Germinal center (tissue), 1 donor: ENCODE data around the gene TACO1.

Experiments used
- DNase-seq: peaks from one replicate; pipeline ENCODE4 v3.0.0; 2012; ENCODE audit warnings: mixed read lengths, low spot score

The TACO1 gene

DNA sequence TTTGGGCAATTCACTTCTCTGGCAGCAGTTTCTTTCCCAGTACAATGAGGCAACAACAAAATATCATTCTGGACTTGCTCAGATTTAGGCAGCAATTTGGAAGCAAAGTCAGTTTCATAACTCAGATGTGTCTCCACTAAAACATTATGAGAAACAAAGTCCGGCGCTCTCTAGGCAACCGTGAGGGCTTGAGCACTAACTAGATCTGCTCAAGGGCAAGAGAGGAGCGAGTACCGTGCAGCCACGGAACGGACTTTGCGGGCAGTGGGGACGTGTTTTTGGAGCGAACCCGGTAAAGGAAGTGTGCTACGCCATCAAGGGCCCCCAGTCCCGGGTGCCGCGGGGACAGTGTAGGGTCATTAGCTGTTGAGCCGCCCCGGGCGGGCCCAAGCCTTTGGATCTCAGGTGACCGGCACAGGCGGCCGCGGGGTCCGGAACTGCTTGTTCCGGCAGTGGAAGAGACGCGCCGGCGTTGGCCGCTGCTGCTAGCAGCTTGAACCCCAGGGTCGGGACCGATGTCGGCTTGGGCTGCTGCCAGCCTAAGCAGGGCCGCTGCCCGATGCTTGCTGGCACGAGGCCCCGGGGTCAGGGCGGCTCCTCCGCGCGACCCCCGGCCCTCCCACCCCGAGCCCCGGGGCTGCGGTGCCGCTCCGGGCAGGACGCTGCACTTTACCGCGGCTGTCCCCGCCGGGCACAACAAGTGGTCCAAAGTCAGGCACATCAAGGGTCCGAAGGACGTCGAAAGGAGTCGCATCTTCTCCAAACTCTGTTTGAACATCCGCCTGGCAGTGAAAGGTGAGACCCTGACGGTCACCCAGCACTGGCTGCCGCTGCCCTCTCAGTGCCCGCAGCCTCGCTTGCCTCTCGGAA lies at the start of gene TACO1:
Gene TACO1 (plus strand): TSS at position 327 of the 870 bp plus-strand sequence. CDS start 189 bp downstream, at position 516.
- DNase-seq = peak; percentile 77

DNA sequence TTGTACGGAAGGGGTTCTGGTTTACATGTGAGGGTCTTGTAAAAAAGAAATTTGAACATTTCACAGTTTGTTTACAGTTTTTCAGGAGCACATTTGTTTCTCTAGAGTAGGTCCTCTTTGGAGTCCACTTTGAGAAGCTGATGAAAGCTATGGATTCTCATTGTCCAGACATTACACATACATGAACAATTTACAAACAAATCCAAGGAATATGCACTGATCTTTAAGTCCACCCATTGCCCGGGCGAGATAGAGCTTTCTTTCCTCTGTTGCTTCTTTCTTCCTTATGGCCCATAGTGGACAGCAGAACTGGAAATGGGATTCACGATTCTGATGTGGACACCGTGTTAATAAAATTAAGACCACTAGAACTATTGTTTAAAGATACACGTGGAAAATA lies 48.5 kb upstream of the TACO1 start:
- no peak for DNase-seq

DNA sequence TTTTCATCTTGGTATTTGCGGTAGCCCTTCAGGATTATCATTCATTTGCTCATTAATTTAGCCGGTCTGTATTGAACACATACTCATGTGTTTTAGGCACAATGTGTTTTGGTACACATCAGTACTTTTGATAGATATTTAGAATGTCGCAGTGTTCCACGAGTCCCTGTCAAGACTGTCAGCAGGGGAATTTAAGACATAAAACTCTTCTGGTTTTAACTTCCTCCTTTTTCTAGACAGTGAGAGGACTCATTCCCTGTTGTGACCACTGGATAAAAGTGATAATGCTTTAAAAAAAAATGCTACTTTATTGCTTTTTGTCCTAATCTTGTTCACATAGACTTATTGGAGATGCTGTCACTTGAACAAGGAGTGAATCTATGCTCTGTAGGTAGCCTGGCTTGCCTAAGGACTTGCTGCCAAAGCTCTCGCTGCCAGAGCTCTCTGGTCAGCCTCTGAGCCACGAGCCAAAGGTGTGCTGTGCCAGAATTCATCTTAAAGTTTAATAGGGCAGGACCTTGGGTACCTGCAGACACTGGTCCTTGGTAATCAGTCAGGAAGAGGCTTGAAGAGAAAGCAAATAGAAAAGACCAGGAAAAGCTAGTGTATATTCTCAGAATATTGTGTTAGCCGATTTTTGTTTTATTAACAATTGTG lies 45.1 kb upstream of the TACO1 start:
- DNase-seq = no peak

DNA sequence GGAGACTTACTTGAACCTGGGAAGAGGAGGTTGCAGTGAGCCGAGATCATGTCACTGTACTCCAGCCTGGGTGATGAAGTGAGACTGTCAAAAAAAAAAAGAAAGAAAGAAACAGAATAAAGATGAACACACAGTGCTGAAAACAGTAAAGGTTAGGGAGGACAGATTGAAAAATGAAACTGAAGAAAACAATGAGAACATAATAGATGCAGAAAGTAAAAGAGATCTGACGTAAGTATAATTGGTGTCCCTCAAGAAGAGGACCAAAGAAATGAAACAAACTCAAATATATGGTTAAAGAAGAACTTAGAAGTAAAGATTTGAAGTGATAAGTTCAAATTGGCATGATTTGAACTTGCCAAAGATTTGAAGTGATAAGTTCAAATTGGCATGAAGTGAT lies 43.3 kb upstream of the TACO1 start:
- no peak for DNase-seq

DNA sequence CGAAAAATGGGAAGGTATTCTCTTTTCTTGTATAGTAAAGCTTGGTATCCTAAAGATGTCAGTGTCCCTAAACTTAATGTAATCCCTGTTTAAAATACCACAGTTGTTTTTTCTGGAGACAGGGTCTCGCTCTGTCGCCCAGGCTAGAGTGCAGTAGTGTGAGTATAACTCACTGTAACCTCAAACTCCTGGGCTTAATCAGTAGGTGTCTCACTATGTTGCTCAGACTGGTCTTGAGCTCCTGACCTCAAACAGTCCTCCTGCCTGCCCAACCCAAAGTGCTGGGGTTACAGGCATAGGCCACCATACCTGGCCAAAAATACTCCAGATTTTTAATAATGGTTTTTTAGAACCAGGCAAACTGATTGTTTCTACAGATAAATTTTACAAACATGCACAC lies 42.3 kb upstream of the TACO1 start:
- DNase-seq = no peak

DNA sequence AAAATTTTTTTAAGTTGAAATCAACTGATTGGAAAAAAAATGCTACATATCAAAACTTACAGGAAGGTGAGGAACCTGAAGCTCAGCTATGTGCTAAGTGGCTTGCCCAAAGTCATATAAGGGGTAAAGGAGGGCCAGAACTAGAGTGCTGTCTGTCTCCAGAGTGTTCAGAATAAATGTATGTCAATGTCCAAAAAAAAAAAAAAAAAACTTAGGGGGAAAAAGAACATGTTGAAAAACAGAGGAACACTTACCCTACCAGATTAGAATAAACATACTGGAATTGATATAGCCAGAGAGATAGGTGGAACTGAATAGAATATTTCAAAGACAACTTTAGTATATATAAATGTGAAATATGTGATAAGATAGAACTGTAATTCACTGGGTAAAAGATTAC lies 38.9 kb upstream of the TACO1 start:
- no peak for DNase-seq

DNA sequence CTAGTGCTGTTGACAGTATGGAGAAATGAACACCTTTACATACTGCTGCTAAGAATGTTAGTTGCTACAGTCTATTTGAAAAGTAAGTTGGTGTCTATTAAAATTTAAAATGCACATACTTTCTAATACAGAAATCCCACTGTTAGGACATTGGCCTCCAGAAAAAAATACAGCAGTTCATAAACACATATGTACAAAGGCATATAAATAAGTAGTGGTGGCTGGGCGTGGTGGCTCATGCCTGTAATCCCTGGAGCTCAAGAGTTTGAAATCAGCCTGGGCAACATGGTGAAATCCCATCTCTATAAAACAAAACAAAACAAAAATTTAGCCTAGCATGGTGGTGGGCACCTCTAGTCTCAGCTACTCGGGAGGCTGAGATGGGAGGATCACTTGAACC lies 37.4 kb upstream of the TACO1 start:
- no peak for DNase-seq

DNA sequence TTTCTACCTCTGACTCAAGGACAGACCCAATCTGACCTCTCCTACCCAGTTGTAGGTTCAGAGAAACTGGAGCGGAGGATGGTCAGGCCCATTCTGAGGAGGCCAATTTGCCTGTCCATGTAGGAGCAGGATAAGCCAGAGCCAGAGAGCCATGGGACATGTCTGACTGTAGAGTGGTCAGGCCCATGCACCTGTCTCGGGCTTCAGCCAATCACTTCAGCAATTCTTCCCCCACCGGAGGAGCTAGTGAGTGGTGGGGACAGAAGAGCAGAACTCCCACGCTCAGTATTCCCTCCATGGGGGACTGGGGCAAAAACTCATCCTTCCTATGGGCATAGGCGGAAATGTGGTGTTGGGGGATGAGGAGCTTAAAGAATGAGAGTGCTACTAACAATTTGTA lies 36.1 kb upstream of the TACO1 start:
- no peak for DNase-seq

DNA sequence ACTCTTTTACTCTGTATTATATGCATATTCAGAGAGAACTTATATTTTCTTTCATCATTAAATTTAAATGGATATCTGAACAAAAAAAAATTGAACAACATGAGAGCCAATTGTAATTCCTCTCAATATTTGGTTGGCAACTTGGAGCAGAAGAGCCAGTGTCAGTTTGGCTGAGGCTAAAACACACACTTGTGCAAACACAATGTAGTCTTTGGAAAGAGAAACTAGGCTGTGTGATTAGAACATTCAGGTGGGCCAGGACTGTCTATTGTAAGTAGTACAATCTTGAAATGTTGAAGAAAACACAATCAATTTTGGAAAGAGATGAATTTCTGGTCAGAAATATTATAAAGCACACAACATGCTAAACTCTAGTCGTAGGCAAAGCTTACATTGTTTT lies 33.5 kb upstream of the TACO1 start:
- no peak for DNase-seq

DNA sequence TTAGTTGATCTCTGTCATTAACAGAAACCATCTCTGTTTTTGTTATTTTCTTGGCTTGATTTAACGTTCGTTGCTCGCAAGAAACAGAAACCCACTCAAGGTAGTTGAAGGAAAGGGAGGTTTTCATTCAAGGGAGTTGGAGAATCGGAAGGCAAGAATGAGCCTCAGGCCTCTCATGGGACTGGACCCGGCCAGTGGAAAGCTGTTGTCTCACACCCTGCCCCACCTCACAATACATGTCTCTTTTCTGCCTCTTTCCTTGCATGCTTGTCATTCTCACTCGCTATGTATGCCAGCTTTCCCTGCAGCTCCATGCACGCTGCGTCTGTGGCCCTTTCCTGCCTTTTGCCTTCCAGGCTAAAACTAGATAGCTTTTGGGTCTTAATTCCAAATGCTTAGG lies 32.1 kb upstream of the TACO1 start:
- DNase-seq = no peak

DNA sequence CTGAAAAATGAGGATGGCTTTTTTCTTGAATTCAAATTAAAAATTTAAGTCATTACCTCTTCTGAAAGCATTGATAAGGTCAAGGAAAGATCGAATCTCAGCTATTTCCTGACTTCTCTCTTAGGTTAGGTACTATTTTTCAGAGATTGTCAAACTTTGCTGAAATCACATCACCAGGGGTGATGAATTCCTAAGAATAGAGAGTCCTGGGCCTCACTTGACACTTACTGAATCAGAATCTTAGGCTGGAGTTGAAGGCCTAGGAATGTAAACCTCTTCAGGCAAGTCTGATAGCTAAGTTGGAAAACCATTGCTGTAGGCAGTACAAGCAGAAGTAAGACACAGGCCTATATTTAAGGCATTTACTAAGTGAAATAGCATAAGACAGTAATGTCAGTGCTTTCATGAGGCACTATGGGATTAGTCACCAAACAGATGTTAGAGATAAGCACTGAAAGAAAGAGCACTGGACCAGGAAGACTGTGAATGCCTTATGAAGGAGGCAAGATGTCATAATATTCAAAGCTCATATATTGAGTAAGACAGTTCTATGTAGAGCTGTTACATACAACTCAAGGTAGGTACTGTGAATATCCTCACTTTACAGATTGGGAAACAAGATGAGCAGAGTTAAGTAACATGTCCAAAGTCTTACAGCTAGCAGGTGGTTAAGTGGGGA lies 28.9 kb upstream of the TACO1 start:
- DNase-seq = no peak

DNA sequence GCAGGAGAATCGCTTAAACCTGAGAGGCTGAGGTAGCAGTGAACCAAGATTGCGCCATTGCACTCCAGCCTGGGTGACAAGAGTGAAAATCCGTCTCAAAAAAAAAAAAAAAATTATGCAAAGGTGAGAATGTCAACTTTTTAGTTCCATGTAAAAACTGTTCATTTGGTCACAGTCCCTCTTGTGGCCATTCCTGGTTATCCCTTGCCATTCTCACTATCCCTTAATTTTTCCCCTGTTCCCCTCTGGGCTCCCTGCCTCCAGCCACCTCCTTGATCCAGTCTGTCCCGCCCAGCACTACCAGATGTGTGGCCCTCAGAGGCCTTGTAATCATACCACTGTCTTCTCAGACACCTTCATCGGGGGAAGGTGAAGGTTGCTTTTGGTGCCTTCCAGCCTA lies 27.1 kb upstream of the TACO1 start:
- no peak for DNase-seq

DNA sequence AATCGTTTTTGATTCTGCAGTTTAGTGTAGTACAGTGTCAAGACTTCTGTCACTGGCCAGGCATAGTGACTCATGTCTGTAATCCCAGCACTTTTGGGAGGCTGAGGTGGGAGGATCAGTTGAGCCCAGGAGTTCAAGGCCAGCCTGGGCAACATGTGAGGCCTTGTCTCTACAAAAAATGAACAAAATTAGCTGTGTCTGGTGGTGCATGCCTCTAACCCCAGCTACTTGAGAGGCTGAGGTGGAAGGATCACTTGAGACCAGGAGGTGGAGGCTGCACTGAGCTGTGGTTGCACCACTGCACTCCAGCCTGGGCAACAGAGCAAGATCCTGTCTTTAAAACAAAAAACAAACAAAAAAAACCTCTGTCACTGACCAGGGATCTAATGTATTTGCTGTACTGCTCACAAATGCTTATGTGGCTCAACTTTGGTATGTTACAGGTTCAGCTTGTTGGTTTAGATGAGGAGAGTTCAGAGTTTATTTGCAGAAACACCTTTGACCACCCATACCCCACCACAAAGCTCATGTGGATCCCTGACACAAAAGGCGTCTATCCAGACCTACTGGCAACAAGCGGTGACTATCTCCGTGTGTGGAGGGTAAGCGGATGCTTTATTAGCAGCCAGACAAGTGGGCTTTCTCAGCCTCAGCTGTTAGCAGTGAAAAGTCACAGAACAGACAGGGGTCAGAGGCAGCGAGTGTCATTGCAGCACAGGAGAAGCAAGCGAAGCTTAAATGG lies 22.5 kb upstream of the TACO1 start:
- DNase-seq = no peak

DNA sequence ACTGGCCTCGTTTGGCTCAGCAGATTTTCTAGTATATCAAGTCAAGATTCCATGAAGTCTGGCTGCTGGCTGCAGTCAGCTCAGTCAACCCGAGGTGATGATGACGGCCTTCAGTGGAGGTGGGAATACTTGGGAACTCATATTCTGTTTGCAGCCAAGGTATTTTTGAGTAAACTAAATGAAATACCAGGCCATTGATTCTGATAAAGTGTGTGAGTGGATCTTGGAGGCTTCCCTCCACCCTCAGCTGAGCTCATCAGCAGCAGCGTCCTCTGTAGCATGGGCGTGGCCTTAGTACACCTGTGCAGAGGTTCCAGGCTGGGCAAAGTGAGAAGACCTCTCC lies 22.0 kb upstream of the TACO1 start:
- no peak for DNase-seq

DNA sequence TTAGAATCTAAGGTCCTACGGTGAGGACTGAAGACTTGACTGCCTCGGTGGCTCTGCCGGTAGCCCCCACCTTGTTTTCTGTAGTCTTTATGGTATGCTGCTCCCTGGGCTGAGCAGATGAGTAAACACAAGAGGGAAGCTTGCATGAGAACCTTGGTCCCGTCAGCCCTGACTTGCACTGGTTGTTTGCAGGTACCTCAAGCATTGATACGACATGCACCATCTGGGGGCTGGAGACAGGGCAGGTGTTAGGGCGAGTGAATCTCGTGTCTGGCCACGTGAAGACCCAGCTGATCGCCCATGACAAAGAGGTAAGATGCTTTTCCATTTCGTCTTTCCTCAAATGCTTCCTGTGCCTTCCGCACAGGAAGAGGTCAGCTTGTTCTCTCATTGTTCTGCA lies 21.1 kb upstream of the TACO1 start:
- no peak for DNase-seq

DNA sequence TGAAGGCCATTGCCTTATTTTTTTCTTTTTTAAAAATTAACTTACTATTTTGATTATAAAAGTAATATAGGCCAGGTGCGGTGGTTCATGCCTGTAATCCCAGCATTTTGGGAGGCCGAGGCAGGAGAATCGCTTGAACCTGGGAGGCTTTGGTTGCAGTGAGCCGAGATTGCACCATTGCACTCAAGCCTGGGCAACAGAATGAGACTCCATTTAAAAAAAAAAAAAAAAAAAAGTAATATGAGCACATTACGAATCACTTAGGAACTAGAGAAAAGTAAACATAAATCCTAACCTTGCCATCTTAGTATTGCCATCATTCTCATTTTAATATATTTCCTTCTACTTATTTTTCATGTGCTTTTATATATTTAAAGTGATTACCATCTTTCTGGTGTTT lies 12.9 kb upstream of the TACO1 start:
- no peak for DNase-seq

DNA sequence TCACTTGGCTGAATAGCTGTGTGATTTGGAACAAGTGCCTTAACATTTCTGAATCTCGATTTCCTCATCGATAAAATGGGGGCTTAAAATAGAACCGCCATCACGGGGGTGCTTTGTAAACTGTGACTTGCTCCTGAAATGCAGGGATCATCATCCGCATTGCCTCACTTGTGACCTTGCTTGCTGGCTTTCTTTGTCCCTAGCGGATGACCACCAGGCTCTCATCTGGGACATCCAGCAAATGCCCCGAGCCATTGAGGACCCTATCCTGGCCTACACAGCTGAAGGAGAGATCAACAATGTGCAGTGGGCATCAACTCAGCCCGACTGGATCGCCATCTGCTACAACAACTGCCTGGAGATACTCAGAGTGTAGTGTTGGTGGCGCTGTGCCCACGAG lies 11.9 kb upstream of the TACO1 start:
- DNase-seq = no peak

DNA sequence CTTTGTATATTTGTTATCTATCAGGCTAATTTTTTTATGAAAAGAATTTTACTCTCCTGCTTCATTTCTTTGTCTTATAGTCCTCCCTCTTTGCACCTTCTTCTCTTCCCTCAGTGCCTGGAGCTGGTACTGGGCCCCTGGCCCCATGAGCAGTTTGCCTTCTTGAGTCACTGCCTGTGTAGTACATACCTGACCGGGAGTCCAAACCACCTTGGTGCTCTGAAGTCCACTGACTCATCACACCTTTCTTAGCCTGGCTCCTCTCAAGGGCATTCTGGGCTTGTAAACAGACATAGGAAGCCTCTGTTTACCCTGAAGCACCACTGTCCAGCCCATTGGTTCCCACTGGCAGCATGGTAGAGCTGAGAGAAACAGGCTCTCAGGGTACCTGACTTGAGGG lies 11.0 kb upstream of the TACO1 start:
- no peak for DNase-seq

DNA sequence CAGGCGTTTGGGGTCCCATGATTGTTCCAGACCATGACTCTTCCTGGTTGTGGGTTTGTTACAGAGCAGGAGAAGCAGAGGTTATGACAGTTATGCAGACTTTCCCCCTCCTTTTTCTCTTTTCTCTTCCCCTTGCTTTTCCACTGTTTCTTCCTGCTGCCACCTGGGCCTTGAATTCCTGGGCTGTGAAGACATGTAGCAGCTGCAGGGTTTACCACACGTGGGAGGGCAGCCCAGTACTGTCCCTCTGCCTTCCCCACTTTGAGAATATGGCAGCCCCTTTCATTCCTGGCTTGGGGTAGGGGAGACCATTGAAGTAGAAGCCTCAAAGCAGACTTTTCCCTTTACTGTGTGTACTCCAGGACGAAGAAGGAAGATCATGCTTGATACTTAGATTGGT lies 7.9 kb upstream of the TACO1 start:
- DNase-seq = no peak

DNA sequence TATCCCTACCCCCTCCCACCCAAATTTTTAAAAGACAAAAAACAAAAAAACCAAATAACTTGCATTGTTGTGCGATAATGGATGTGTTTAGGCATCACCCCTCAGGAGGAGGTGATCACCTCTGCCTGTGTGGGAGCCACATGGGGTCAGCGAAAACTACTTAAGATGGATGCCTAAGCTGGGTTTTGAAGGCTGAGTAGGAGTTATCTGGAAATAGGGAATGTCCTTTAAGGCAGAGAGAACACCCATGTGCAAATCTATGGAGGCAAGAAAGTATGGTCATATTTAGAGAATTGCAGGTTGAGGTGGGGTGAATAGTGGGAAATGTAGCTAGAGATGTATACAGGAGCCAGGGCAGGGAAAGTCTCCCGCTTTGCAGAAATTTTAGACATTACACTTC lies 5.6 kb upstream of the TACO1 start:
- no peak for DNase-seq

DNA sequence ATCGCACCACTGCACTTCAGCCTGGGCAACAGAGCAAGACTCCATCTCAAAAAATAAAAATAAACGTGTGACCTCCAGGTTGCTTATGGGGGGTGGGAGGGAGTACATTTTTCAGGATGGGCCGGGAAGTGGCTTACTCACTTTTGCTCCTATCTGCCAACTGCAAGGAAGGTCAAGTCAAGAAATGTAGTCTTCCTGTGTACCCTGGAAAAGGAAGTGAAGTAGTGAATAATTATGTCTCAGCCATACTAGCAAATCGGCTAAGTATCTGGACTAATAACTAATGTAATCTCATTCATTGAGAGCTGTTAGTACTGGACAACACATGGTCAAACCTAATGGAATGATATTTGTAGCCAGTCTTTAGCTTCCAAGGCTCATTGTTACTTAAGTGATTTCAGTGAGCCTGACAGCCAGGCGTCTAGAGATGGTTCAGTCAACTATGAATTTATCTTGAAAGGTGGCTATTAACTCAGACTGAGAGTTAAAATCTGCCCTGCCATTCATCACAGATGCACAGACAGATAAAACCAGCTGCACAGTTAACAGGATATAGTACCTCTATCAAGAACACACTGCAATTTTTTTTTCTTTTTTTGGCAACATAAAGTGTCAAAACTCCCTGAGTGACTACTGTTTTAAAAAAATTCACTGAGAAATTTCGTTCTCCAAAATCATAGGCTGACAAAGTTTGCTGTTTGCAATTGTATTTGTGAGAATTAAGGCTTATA lies 3.7 kb upstream of the TACO1 start:
- DNase-seq = no peak

DNA sequence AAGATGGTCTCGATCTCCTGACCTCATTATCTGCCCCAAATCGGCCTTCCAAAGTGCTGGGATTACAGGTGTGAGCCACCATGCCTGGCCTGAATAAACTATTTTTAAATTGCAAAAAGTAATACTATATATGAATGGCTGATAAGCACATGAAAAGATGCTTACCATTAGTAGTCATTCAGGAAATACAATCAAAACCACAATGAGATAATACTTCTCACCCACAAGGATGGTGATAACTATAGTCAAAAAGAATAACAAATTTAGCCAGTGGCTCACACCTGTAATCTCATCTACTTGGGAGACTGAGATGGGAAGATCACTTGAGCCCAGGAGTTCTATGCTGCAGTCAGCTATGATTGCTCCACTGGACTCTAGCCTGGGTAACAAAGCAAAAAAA lies 2.4 kb upstream of the TACO1 start:
- DNase-seq = no peak
